Measurements from ENCODE around the gene ANAPC5. TPM values are rescaled to one million over a fixed set of nuclear protein-coding genes. Genes with fewer than 3 reads are reported as not detected.

ANAPC5 gene, protein sequence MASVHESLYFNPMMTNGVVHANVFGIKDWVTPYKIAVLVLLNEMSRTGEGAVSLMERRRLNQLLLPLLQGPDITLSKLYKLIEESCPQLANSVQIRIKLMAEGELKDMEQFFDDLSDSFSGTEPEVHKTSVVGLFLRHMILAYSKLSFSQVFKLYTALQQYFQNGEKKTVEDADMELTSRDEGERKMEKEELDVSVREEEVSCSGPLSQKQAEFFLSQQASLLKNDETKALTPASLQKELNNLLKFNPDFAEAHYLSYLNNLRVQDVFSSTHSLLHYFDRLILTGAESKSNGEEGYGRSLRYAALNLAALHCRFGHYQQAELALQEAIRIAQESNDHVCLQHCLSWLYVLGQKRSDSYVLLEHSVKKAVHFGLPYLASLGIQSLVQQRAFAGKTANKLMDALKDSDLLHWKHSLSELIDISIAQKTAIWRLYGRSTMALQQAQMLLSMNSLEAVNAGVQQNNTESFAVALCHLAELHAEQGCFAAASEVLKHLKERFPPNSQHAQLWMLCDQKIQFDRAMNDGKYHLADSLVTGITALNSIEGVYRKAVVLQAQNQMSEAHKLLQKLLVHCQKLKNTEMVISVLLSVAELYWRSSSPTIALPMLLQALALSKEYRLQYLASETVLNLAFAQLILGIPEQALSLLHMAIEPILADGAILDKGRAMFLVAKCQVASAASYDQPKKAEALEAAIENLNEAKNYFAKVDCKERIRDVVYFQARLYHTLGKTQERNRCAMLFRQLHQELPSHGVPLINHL
- 167 and 174 TPM in 2 replicates for total RNA-seq

DNA sequence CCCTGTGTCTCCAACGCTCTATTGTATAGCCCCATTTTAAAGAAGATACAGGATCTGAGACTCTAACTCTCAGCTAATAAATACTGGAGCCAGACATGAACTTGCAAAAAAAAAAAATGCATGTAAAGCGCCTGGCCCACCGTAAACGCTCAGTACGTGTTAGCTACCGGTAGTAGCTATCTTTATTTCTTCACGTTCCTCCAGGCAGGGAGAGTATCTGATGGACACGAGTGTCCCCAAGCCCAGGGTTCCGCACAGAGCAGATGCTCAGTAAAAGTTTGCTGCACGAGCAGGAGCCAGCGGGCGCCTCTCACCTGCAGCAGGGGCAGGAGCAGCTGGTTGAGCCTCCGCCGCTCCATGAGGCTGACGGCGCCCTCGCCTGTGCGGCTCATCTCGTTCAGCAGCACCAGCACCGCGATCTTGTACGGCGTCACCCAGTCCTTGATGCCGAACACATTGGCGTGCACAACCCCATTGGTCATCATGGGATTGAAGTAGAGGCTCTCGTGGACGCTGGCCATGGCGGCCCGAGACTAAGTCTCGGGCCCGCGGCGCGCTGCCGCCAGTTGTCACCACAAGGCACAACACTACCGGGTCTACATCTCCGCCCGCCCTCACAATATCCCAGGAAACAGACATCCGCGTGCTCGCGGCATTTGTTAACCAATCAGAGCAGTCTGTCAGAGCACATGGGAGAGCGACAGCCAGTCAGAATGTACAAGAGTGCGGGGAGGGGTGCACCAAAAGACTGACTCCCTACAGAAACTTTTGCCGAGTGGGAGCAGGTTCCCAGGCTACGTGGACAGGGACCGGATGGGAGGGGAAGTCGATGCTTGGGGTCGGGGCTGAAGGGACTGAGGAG lies at the start of gene ANAPC5:
Gene ANAPC5 (minus strand): TSS at position 592 of the 862 bp plus-strand sequence. CDS start 71 bp downstream, at position 521.

DNA sequence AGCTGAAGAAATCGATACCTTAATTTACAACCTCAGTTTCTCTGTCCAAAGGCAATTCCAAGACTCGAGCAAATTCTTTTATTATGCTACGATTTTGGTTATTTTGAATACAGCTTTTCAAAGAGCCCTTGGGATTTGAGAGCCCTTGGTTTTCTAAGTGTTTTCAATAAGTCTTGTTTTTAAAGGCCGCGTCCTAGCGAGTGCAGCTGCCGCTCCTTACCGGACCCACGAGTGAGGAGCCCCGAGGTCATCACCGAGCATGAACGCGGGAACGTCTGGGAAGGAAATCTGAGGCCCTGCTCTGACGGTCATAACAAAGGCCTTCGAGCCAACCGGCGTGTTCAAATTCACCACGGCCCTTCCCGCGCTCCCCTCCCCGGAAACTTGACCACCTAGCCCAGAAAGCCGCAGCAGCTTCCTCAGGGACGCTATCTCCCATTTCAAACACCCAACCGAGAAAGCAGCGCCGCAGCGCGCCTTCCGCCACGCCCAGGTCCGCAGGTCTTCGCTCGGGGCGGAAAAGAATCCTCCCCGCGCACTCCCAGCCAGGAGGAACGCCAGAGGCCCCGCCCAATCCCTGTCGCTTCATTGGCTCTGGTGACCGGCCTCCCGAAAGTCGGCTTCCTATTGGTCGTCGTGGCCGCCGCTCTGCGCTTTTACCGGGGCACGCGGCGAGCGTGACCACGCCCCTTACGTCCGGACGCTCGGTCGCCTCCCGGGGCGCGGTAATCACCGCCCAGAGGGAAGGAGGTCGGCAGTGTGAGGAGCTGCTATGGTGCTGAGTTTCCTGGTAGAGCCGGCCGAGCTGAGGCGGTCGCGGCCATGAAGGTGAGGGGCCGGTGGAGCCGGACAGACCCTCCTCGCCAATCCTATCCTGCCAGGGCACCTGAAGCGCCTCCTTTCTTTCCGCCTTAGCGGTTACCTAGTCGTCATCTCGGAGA lies 47.5 kb upstream of the ANAPC5 start, which contains the start of gene RNF34:
Gene RNF34 (plus strand): TSS at position 728 of the 941 bp plus-strand sequence. CDS start 95 bp downstream, at position 823.

DNA sequence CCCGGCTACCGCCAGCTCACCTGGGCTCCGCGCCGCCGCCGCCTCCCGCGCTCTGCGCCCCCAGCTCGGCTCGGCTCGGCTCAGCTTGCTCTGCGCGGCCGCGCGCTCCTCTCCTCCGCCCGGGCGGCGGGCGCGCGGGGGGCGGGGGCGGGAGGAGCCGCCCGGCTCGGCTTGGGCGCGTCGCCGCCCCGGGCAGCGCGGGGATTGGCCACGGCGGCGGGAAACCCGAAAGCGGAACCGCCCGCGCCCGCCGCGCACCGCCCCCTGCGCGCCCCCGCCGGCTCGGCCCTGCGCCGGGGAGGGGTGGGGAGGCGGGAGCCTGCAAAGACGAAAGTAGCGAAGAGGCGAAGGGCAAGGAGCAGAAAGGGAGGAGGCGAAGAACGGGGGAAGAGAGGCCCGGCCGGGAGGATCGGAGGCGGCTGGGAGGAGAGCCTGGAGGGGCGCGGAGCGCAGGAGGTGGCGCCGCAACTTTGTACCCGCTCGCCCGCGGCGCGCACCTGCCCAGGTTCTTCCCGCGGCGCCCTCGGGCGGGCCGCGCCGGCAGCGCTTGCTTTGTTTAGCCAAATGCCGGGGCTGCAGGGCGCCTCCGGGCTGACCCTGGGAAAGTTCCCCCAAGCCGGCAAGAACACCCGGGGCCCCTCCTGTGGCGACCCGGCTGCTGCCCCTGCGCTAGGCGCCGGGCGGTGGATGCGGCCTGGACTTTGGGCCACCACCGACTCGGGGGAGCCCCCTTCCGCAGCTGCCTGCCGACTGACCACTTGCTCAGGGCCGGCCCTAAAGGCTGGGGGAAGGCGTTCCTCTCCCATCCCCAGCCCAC lies 55.4 kb downstream of the ANAPC5 start, which contains the start of gene CAMKK2:
Gene CAMKK2 (minus strand): TSS at position 92 of the 817 bp plus-strand sequence. CDS start 22,183 bp downstream, outside the sequence.

Other genes starting within 250 kb of the ANAPC5 start
- gene P2RX7, start 219.5 kb downstream of the ANAPC5 start, total RNA-seq = 0.65 and 1.7 TPM in 2 replicates
- 18.8 and 48.5 TPM in 2 replicates for gene P2RX4, start 142.3 kb downstream of the ANAPC5 start, total RNA-seq
- 12.7 and 26.6 TPM in 2 replicates for gene CAMKK2, start 55.7 kb downstream of the ANAPC5 start, total RNA-seq
- 43.5 and 58.5 TPM in 2 replicates for gene RNF34, start 47.7 kb upstream of the ANAPC5 start, total RNA-seq
- 20.4 and 39.3 TPM in 2 replicates for gene KDM2B, start 228.6 kb upstream of the ANAPC5 start, total RNA-seq